Type B pancreatic cell (in vitro differentiated cells): Measurements from ENCODE around the gene GRK3. TPM values are rescaled to one million over a fixed set of nuclear protein-coding genes. Genes with fewer than 3 reads are reported as not detected.
"Not testable (repeated sequence)": the region's sequence is repeated elsewhere in the genome, so short reads cannot be mapped to it uniquely, and the experiment has no call there.

Experiments
- DNase-seq: peaks from one replicate; pipeline ENCODE4 v3.0.0; 2021; ENCODE audit warnings: mixed read lengths; ENCODE audit not compliant: unreplicated experiment; ENCODE audit errors: extremely low spot score
- H3K27ac Mint-ChIP-seq: 2 replicates; pipeline ENCODE4 v1.8.0; 2021; ENCODE audit warnings: mild to moderate bottlenecking, mixed read lengths
- H3K27me3 Mint-ChIP-seq: 2 replicates; pipeline ENCODE4 v1.8.0; 2021; ENCODE audit warnings: mixed read lengths
- H3K36me3 Mint-ChIP-seq: 2 replicates; pipeline ENCODE4 v1.8.0; 2021; ENCODE audit warnings: mixed read lengths
- H3K4me1 Mint-ChIP-seq: one replicate; pipeline ENCODE4 v1.8.0; 2021; ENCODE audit warnings: mixed read lengths; ENCODE audit not compliant: unreplicated experiment
- H3K4me3 Mint-ChIP-seq: 2 replicates; pipeline ENCODE4 v1.8.0; 2021; ENCODE audit warnings: mild to moderate bottlenecking, mixed read lengths
- H3K9me3 Mint-ChIP-seq: 2 replicates; pipeline ENCODE4 v1.8.0; 2021; ENCODE audit warnings: mixed read lengths
- CTCF ChIP-seq: fragments of 200-600 bp; sonication (generic); conservative IDR thresholded peaks from 2 replicates; pipeline ENCODE4 v1.5.0; 2021; ENCODE audit warnings: antibody characterized with exemption, mild to moderate bottlenecking
- total RNA-seq: library from RNA; stranded (reverse); gene quantifications from 2 replicates; pipeline ENCODE4 v1.2.1, GENCODE V29; 2021; ENCODE audit warnings: low replicate concordance

GRK3 gene
- total RNA-seq, 1 donor from 2014 or later = 14.0 TPM

GRCh38 chr22:25574736-25575135, 10.3 kb downstream of the GRK3 start:
- no peak overlapping the region for H3K27ac Mint-ChIP-seq

GRCh38 chr22:25575674-25576392, 11.4 kb downstream of the GRK3 start:
- H3K27me3 Mint-ChIP-seq, H3K27ac Mint-ChIP-seq, DNase-seq, H3K4me1 Mint-ChIP-seq, H3K36me3 Mint-ChIP-seq, H3K4me3 Mint-ChIP-seq, H3K9me3 Mint-ChIP-seq: not testable (repeated sequence)

More at GRCh38 chr22:25574736-25575135, 10.3 kb downstream of the GRK3 start:
- Mint-ChIP-seq H3K4me1 (no peaks in the 10 kb centered on the region), H3K4me3 (no peak overlapping the region), H3K9me3 (no peaks in the 10 kb centered on the region), H3K36me3 (peaks cover 5% of the 10 kb centered on the region), H3K27me3 (no peaks in the 10 kb centered on the region)
- no peak for DNase-seq
- no peak for TF ChIP-seq CTCF

GRCh38 chr22:25581452-25581851, 17.0 kb downstream of the GRK3 start:
- H3K4me3 Mint-ChIP-seq, H3K9me3 Mint-ChIP-seq, H3K4me1 Mint-ChIP-seq, H3K36me3 Mint-ChIP-seq, H3K27ac Mint-ChIP-seq, H3K27me3 Mint-ChIP-seq, DNase-seq: not testable (repeated sequence)

- H3K36me3 Mint-ChIP-seq = peaks cover 5% of the 10 kb centered on the region
- no peaks in the 10 kb centered on the region for H3K27me3 Mint-ChIP-seq
- H3K27ac Mint-ChIP-seq = no peak overlapping the region
- no peak overlapping the region for H3K4me3 Mint-ChIP-seq
- H3K9me3 Mint-ChIP-seq = no peaks in the 10 kb centered on the region
- H3K4me1 Mint-ChIP-seq = peaks cover 3% of the 10 kb centered on the region
- no peak for TF ChIP-seq CTCF
- no peak for DNase-seq
These were observed 18.5 kb downstream of the GRK3 start for GRCh38 chr22:25582946-25583345.

GRCh38 chr22:25584993-25585392, 20.5 kb downstream of the GRK3 start:
- H3K4me1 Mint-ChIP-seq, DNase-seq, H3K27me3 Mint-ChIP-seq, H3K36me3 Mint-ChIP-seq, H3K4me3 Mint-ChIP-seq, H3K9me3 Mint-ChIP-seq, H3K27ac Mint-ChIP-seq: not testable (repeated sequence)

GRCh38 chr22:25589664-25590063, 25.2 kb downstream of the GRK3 start:
- H3K9me3 Mint-ChIP-seq, H3K27ac Mint-ChIP-seq, H3K4me3 Mint-ChIP-seq, DNase-seq, H3K36me3 Mint-ChIP-seq, H3K27me3 Mint-ChIP-seq, H3K4me1 Mint-ChIP-seq: not testable (repeated sequence)

- not testable (repeated sequence) for DNase-seq, H3K4me3 Mint-ChIP-seq, H3K27ac Mint-ChIP-seq, H3K27me3 Mint-ChIP-seq, H3K36me3 Mint-ChIP-seq, H3K4me1 Mint-ChIP-seq, H3K9me3 Mint-ChIP-seq
These were observed 28.8 kb downstream of the GRK3 start for GRCh38 chr22:25593323-25593722.

- no peaks in the 10 kb centered on the region for H3K4me1 Mint-ChIP-seq
- no peak for DNase-seq
- no peak overlapping the region for H3K27ac Mint-ChIP-seq
- no peak overlapping the region for H3K4me3 Mint-ChIP-seq
- H3K9me3 Mint-ChIP-seq = no peaks in the 10 kb centered on the region
- H3K36me3 Mint-ChIP-seq = peaks cover 3% of the 10 kb centered on the region
- no peaks in the 10 kb centered on the region for H3K27me3 Mint-ChIP-seq
- TF ChIP-seq CTCF = no peak
These were observed 34.1 kb downstream of the GRK3 start for GRCh38 chr22:25598609-25599008.
